Lower leg skin (tissue), 4 donors: Measurements from ENCODE around the gene NDUFB6. TPM values are rescaled to one million over a fixed set of nuclear protein-coding genes. Genes with fewer than 3 reads are reported as not detected.
"Not testable (repeated sequence)": the region's sequence is repeated elsewhere in the genome, so short reads cannot be mapped to it uniquely, and the experiment has no call there.

ENCODE experiments used
- DNase-seq, 2 donors: peaks; one replicate each; pipeline ENCODE4 v3.0.0-alpha.2; 2019; ENCODE audit warnings: low spot score in 2 of 2
- H3K4me3 ChIP-seq: fragments of 200-600 bp; sonication (generic); 2 replicates; pipeline ENCODE4 v1.5.1; 2017; ENCODE audit warnings: mild to moderate bottlenecking, low read depth; ENCODE audit not compliant: poor library complexity, severe bottlenecking
- POLR2A ChIP-seq, 2 donors: fragments of 450-650 bp; IDR thresholded peaks; one replicate each; pipeline ENCODE4 v1.6.1; 2016 to 2017; ENCODE audit warnings: antibody characterized with exemption in 2 of 2, mild to moderate bottlenecking in 1 of 2, moderate library complexity in 1 of 2
- WGBS, 2 donors: methylation state at CpG; one replicate each; pipeline ENCODE4 v1.1.5; 2018; 5-methylcytosine and 5-hydroxymethylcytosine counted together
- intact Hi-C: fragments of 100-400 bp; cut with DNase I; formaldehyde crosslinking; loops from one replicate; pipeline ENCODE4 v1.15.0; 2023; ENCODE audit warnings: low total_unique reads
- total RNA-seq, 4 donors: library from RNA; depleted of rRNA; stranded (reverse); fragments of >200 nt; gene quantifications; one replicate each; pipeline ENCODE4 v1.1.0, GENCODE V29; 2016
- TF ChIP-seq, protein P1 (sequence below), 3 donors: fragments of 450-650 bp; IDR thresholded peaks; one replicate each; pipeline ENCODE4 v1.5.1; 2016; ENCODE audit warnings: antibody characterized with exemption in 3 of 3, mild to moderate bottlenecking in 3 of 3, moderate library complexity in 2 of 3

NDUFB6 gene
- total RNA-seq, 4 donors from 2014 or later, result 24.5 to 34.5 (median 26.4) TPM

DNA sequence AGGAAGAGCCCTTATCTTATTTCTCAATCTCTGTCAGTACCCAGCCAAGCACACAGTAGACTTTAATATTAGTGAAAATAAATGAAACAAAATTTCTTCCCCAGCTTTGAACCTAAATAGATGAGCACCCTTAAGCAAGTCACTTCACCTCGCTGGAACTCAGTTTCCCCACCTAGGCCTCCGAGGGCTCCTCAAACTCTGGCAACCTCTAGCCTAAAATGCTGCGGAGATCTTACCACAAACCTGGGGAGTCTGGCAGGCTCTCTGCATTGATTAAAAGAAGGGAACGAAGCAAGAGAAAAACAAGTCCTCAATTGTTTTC is 47.3 kb downstream of the NDUFB6 start:
- no peak for TF ChIP-seq POLR2A (IDR thresholded peaks at IDR 0.05)
- TF ChIP-seq, protein P1, sequence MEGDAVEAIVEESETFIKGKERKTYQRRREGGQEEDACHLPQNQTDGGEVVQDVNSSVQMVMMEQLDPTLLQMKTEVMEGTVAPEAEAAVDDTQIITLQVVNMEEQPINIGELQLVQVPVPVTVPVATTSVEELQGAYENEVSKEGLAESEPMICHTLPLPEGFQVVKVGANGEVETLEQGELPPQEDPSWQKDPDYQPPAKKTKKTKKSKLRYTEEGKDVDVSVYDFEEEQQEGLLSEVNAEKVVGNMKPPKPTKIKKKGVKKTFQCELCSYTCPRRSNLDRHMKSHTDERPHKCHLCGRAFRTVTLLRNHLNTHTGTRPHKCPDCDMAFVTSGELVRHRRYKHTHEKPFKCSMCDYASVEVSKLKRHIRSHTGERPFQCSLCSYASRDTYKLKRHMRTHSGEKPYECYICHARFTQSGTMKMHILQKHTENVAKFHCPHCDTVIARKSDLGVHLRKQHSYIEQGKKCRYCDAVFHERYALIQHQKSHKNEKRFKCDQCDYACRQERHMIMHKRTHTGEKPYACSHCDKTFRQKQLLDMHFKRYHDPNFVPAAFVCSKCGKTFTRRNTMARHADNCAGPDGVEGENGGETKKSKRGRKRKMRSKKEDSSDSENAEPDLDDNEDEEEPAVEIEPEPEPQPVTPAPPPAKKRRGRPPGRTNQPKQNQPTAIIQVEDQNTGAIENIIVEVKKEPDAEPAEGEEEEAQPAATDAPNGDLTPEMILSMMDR (IDR thresholded peaks at IDR 0.05), result no peak
- WGBS, 2 donors, result 0% methylated on average over 4 of the region's 4 CpGs
- DNase-seq, result no peak
- intact Hi-C loops, result no loop called here
- peak overlapping the region; percentile 58 for H3K4me3 ChIP-seq

DNA sequence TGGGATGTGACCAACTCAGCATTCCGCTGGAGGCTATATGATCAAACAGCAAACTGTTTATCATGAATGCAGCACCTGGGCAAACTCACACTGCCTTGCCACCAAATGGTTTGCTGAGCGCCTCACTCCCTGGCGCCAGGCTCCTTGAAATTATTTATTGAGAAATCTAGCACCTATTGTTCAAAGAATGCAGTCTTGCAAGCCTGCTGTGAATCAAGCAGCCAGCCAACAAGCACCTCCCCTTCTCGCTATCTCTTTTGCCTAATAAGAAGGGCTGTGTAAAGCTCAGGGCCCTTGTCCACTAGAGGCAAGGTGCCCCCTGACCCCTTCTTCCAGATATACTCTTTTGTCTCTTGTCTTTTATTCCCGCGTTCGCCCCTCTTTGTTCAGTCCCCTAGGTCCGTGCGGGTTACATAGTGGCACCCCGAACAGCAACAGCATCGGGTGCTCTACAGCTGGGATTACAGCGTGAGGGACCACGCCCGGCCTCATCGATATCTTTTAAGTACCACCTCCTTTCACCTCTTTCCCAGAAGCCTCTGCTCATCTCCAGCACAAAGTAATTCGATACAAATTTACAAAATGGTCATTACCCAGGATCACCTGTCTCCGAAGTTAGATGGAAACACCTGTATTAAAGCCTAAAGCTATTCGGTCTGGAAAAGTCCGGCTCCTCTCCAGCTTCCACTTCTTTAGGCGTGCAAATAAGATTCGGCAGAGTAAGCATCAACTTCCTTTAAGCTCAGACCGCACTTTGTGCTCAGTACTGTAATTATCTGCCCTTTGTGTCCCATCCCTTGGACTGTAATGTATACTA is 47.9 kb downstream of the NDUFB6 start:
- intact Hi-C loops, result no loop called here
- DNase-seq, result peak in 1 of 2 donors; percentile 24
- WGBS, 2 donors, result 13% methylated on average over 22 of the region's 22 CpGs
- TF ChIP-seq, protein P1 (IDR thresholded peaks at IDR 0.05), result no peak
- no peak for TF ChIP-seq POLR2A (IDR thresholded peaks at IDR 0.05)
- H3K4me3 ChIP-seq, result peak overlapping the region; percentile 58

- intact Hi-C loops, H3K4me3 ChIP-seq, DNase-seq: not testable (repeated sequence)
- 68 to 74% methylated on average over 11 of the region's 11 CpGs for WGBS, 2 donors
Observed at GRCh38 chr9:32524558-32524891, 48.4 kb downstream of the NDUFB6 start.

DNA sequence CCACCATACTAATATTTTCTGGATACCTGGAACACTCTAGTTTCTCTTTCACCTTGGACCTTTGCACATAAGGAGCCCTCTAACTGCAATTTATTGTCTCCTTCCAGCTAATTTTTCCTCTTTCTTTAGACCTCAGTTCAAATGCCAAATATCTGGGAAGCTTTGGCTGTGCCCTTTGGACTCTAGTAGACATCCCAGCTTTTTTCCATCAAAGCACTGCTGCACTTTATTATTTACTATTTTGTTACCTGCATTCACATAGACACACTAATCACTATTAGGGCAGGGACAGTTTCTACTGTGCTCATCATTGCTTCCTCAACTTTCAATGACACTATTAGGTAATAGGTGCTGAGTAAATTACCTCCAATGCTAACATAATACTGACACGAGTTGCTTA is 49.0 kb downstream of the NDUFB6 start:
- 70 to 77% methylated on average over 1 of the region's 1 CpG for WGBS, 2 donors
- TF ChIP-seq POLR2A (IDR thresholded peaks at IDR 0.05), result no peak
- TF ChIP-seq, protein P1 (IDR thresholded peaks at IDR 0.05), result no peak
- H3K4me3 ChIP-seq, result no peak overlapping the region
- no peak for DNase-seq
- intact Hi-C loops, result no loop called here

- TF ChIP-seq POLR2A (IDR thresholded peaks at IDR 0.05), result no peak
- TF ChIP-seq, protein P1 (IDR thresholded peaks at IDR 0.05), result no peak
- no peak for DNase-seq
- 94 to 97% methylated on average over 1 of the region's 1 CpG for WGBS, 2 donors
- intact Hi-C loops, result no loop called here
- H3K4me3 ChIP-seq, result no peak overlapping the region
Observed at GRCh38 chr9:32518276-32518675, 54.7 kb downstream of the NDUFB6 start.

DNA sequence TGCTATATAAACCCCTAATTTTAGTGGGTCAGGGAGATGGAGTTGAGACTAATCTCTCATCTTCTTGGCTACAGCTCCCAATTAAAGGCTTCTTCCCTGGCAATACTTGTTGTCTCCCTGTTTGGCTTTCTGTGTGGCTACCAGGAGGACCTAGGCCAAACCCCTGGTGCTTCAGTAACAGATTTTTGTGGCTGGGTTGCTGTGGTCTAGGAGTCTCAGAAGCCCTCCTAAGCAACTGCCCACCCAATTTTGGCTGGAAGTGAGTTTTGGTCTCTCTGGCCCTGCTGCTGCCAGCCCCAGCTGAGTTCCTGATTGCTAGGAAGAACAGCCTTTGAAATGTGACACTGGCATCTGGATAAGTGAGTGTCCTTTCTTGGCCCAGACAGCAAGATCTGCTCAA is 56.7 kb downstream of the NDUFB6 start:
- H3K4me3 ChIP-seq, result no peak overlapping the region
- no peak for TF ChIP-seq POLR2A (IDR thresholded peaks at IDR 0.05)
- TF ChIP-seq, protein P1 (IDR thresholded peaks at IDR 0.05), result no peak
- no peak for DNase-seq
- intact Hi-C loops, result no loop called here
